Vagina (tissue), 2 donors: ENCODE results near the gene NRG3. TPM values are rescaled to one million over a fixed set of nuclear protein-coding genes. Genes with fewer than 3 reads are reported as not detected.

ENCODE experiments used
- DNase-seq, 2 donors: peaks; one replicate each; pipeline ENCODE4 v3.0.0-alpha.2; 2017; ENCODE audit errors: extremely low spot score in 2 of 2
- H3K27ac ChIP-seq: fragments of 200-600 bp; sonication (generic); one replicate; pipeline ENCODE4 v1.5.1; 2019
- H3K27me3 ChIP-seq: fragments of 200-600 bp; sonication (generic); one replicate; pipeline ENCODE4 v1.5.1; 2019
- H3K36me3 ChIP-seq, 2 donors: fragments of 200-600 bp; sonication (generic); one replicate each; pipeline ENCODE4 v1.5.1; 2017 to 2019
- H3K4me1 ChIP-seq: fragments of 200-600 bp; sonication (generic); one replicate; pipeline ENCODE4 v1.5.1; 2019
- H3K4me3 ChIP-seq, 2 donors: fragments of 200-600 bp; sonication (generic); 1 replicate in 1 of 2; 2 replicates in 1 of 2; pipeline ENCODE4 v1.5.1; 2016 to 2019
- H3K9me3 ChIP-seq: fragments of 200-600 bp; sonication (generic); one replicate; pipeline ENCODE4 v1.5.1; 2019
- POLR2A ChIP-seq, 2 donors: fragments of 450-650 bp; IDR thresholded peaks; one replicate each; pipeline ENCODE4 v1.6.1; 2017; ENCODE audit warnings: antibody characterized with exemption in 2 of 2, mild to moderate bottlenecking in 2 of 2, moderate library complexity in 2 of 2
- POLR2AphosphoS5 ChIP-seq, 2 donors: sonication (generic); formaldehyde crosslinking; IDR thresholded peaks; one replicate each; pipeline ENCODE4 v1.9.0; 2017; ENCODE audit warnings: antibody characterized with exemption in 2 of 2, mild to moderate bottlenecking in 2 of 2, low read depth in 1 of 2; ENCODE audit not compliant: insufficient read depth in 1 of 2
- intact Hi-C: fragments of 100-400 bp; cut with DNase I; formaldehyde crosslinking; loops from one replicate; pipeline ENCODE4 v1.15.1; 2023
- total RNA-seq: library from RNA; depleted of rRNA; stranded (reverse); fragments of >200 nt; gene quantifications from one replicate; pipeline ENCODE4 v1.2.3, GENCODE V29; 2016
- TF ChIP-seq, protein P1 (sequence below), 3 experiments: fragments of 450-650 bp in 2 of 3; fragments of 200-600 bp in 1 of 3; sonication (generic) in 1 of 3; IDR thresholded peaks; one replicate each; pipeline ENCODE4 v1.5.1; 2017 to 2019; ENCODE audit warnings: antibody characterized with exemption in 3 of 3, mild to moderate bottlenecking in 2 of 3, moderate library complexity in 2 of 3

Gene NRG3
- total RNA-seq, 1 donor from 2014 or later, result not detected

DNA sequence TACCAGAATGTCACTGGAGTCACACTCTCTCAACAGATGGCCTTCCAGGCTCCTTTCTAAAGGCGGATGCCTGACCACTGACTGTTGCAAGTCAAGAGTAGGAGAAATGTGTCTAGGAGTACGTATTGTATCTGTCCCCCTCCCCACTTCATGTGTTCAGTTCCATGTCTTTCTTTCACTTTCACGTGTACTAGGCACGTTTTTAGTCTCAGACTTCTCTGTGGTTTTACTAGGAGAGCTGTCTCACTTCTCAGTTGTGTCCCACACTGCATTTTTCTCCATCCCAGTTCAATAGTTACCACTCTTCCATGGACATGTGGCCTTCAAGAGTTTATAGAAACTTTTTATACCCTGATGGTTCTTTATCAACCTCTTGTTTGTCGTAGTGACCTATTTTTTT is 893.0 kb downstream of the NRG3 start:
- intact Hi-C loops, result no loop called here
- Histone ChIP-seq H3K4me1 (no peaks in the 10 kb centered on the region), H3K27me3 (no peaks in the 10 kb centered on the region), H3K9me3 (no peaks in the 10 kb centered on the region), H3K36me3 (no peaks in the 10 kb centered on the region), H3K4me3 (no peak overlapping the region), H3K27ac (no peak overlapping the region)
- TF ChIP-seq, protein P1, sequence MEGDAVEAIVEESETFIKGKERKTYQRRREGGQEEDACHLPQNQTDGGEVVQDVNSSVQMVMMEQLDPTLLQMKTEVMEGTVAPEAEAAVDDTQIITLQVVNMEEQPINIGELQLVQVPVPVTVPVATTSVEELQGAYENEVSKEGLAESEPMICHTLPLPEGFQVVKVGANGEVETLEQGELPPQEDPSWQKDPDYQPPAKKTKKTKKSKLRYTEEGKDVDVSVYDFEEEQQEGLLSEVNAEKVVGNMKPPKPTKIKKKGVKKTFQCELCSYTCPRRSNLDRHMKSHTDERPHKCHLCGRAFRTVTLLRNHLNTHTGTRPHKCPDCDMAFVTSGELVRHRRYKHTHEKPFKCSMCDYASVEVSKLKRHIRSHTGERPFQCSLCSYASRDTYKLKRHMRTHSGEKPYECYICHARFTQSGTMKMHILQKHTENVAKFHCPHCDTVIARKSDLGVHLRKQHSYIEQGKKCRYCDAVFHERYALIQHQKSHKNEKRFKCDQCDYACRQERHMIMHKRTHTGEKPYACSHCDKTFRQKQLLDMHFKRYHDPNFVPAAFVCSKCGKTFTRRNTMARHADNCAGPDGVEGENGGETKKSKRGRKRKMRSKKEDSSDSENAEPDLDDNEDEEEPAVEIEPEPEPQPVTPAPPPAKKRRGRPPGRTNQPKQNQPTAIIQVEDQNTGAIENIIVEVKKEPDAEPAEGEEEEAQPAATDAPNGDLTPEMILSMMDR (IDR thresholded peaks at IDR 0.05), result no peak
- TF ChIP-seq POLR2A (IDR thresholded peaks at IDR 0.05) (no peak), POLR2AphosphoS5 (IDR thresholded peaks at IDR 0.05; ENCODE audit: insufficient read depth in 1 of 2, low read depth in 1 of 2) (no peak)
- no peak for DNase-seq

DNA sequence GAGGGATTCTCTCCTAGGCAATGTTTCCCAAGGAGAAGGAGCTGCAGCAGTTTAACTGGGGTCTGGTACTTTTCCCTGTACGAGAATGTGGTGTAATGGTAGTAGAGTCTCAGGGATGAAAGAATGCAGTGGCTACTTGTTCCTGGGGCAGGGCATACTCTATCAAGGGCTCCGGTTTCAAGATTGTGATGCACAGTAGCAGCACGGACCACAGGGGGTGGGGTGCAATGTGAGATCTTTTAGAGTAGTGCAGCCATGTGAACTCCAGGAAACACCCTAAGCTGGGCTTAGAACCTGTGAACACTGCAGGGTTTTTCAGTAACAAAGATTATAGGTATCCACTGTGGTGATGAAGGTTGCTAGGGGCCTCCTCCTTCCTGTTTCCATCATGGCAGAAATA is 903.9 kb downstream of the NRG3 start:
- TF ChIP-seq POLR2AphosphoS5 (IDR thresholded peaks at IDR 0.05; ENCODE audit: insufficient read depth in 1 of 2, low read depth in 1 of 2) (no peak), POLR2A (IDR thresholded peaks at IDR 0.05) (no peak)
- TF ChIP-seq, protein P1 (IDR thresholded peaks at IDR 0.05), result no peak
- no peak overlapping the region for H3K27ac ChIP-seq
- H3K27me3 ChIP-seq, result no peaks in the 10 kb centered on the region
- H3K4me3 ChIP-seq, result no peak overlapping the region
- no peak for DNase-seq
- intact Hi-C loops, result no loop called here
- H3K9me3 ChIP-seq, result no peaks in the 10 kb centered on the region
- no peaks in the 10 kb centered on the region for H3K36me3 ChIP-seq
- H3K4me1 ChIP-seq, result no peaks in the 10 kb centered on the region

DNA sequence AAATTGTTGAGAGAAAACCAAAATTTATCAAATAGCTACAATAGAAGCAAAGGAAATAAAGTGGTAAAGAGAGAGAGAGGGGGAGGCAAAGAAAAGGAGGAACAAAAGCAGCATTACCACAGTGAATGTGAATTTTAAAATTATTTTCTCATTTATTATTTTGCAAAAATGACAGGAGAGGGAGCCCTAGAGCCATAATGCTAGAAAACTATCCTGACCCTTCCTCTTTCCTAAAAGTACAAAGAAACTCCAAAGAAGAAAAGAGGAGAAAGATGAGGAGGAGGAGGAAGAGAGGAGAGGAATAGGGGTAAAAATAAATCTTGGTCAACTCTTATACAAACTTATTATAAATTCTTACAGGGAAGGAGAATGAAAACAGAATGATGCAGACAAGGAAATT is 921.5 kb downstream of the NRG3 start:
- intact Hi-C loops, result no loop called here
- TF ChIP-seq, protein P1 (IDR thresholded peaks at IDR 0.05), result no peak
- TF ChIP-seq POLR2AphosphoS5 (IDR thresholded peaks at IDR 0.05; ENCODE audit: insufficient read depth in 1 of 2, low read depth in 1 of 2) (no peak), POLR2A (IDR thresholded peaks at IDR 0.05) (no peak)
- Histone ChIP-seq H3K4me1 (no peaks in the 10 kb centered on the region), H3K4me3 (no peak overlapping the region), H3K27ac (no peak overlapping the region), H3K9me3 (no peaks in the 10 kb centered on the region), H3K36me3 (no peaks in the 10 kb centered on the region), H3K27me3 (no peaks in the 10 kb centered on the region)
- no peak for DNase-seq

DNA sequence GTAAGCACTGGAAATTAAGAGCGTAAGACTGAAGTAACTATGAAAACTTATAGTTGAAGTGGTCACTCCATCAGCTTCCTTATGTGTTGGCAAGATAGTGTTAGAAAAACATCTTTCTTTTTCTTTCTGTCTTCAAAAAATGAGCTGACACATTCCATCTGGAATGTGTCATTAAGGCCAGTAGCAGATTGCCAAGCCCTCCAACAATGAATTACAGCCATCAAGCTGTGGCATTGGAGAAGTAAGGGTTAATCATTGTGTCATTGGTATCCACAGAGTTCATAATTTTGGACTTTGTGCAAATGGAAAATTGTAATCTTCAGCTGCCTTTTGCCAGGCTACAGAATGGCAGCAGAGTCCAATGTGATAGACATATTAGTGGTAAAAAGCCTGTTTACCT is 926.3 kb downstream of the NRG3 start:
- TF ChIP-seq, protein P1 (IDR thresholded peaks at IDR 0.05), result no peak
- TF ChIP-seq POLR2AphosphoS5 (IDR thresholded peaks at IDR 0.05; ENCODE audit: insufficient read depth in 1 of 2, low read depth in 1 of 2), result no peak
- no peak for TF ChIP-seq POLR2A (IDR thresholded peaks at IDR 0.05)
- no peak overlapping the region for H3K27ac ChIP-seq
- DNase-seq, result no peak
- no peaks in the 10 kb centered on the region for H3K9me3 ChIP-seq
- intact Hi-C loops, result no loop called here
- H3K36me3 ChIP-seq, result no peaks in the 10 kb centered on the region
- no peaks in the 10 kb centered on the region for H3K4me1 ChIP-seq
- H3K27me3 ChIP-seq, result no peaks in the 10 kb centered on the region
- H3K4me3 ChIP-seq, result no peak overlapping the region

DNA sequence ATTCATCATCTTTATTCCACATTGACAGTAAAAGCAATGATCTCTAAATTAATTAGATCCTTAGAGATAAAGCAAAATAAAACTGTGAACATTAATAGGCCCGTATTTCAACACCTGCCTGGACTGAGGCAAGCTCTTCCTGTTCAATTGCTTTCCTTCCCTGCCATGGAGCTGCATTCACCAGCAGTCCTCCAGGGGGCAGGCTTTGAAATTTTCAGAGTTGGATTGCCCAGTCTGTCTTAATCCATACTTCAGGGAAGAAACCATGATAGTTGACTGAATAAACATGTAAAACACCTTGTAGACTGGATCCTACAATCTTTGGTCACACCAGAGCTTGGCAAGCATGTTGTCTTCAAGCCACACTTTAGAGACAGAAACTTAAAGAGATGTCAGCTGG is 936.6 kb downstream of the NRG3 start:
- H3K9me3 ChIP-seq, result no peaks in the 10 kb centered on the region
- no peaks in the 10 kb centered on the region for H3K4me1 ChIP-seq
- no peak overlapping the region for H3K4me3 ChIP-seq
- no peaks in the 10 kb centered on the region for H3K27me3 ChIP-seq
- intact Hi-C loops, result no loop called here
- H3K27ac ChIP-seq, result no peak overlapping the region
- H3K36me3 ChIP-seq, result no peaks in the 10 kb centered on the region
- no peak for DNase-seq
- no peak for TF ChIP-seq POLR2A (IDR thresholded peaks at IDR 0.05)
- TF ChIP-seq, protein P1 (IDR thresholded peaks at IDR 0.05), result no peak
- no peak for TF ChIP-seq POLR2AphosphoS5 (IDR thresholded peaks at IDR 0.05; ENCODE audit: insufficient read depth in 1 of 2, low read depth in 1 of 2)
